Activated CD4-positive, alpha-beta T cell treated with anti-CD3 and anti-CD28 coated beads for 24 hours (primary cell): ENCODE results near the gene RRBP1.

Source experiments
- DNase-seq, 2 donors: peaks; one replicate each; pipeline ENCODE4 v3.0.0-alpha.2; 2020; ENCODE audit warnings: low read depth in 2 of 2

Gene RRBP1

GRCh38 chr20:17579369-17580039 is 102.5 kb downstream of the RRBP1 start:
- no peak for DNase-seq

GRCh38 chr20:17576215-17576614 is 105.8 kb downstream of the RRBP1 start:
- DNase-seq = no peak

- DNase-seq = no peak
These were observed 108.6 kb downstream of the RRBP1 start for GRCh38 chr20:17573463-17573862.

GRCh38 chr20:17572034-17572638 is 109.9 kb downstream of the RRBP1 start:
- DNase-seq = no peak

GRCh38 chr20:17571153-17571527 is 110.9 kb downstream of the RRBP1 start:
- no peak for DNase-seq

- DNase-seq = no peak
These were observed 111.5 kb downstream of the RRBP1 start for GRCh38 chr20:17570347-17571152.

- peak; percentile 75 to 77 for DNase-seq
These were observed 112.3 kb downstream of the RRBP1 start, which contains the start of gene DSTN for GRCh38 chr20:17569616-17570346. Gene DSTN (plus strand): TSS chr20:17570075. CDS start chr20:17570209, 134 bp downstream.

- no peak for DNase-seq
These were observed 113.0 kb downstream of the RRBP1 start for GRCh38 chr20:17568972-17569521.

- DNase-seq = no peak
These were observed 113.8 kb downstream of the RRBP1 start for GRCh38 chr20:17568045-17568788.

GRCh38 chr20:17566345-17566744 is 115.7 kb downstream of the RRBP1 start:
- no peak for DNase-seq

GRCh38 chr20:17565169-17565845 is 116.7 kb downstream of the RRBP1 start:
- DNase-seq = no peak
